NOMO-1 treated with dmso at 0.1 percent for 144 hours (cell line): ENCODE results near the gene MOCS1.

ENCODE experiments used
- DNase-seq: peaks from one replicate; lab custom pipeline; 2025; ENCODE audit not compliant: unreplicated experiment; lab: John Stamatoyannopoulos, UW

Gene MOCS1

GRCh38 chr6:39950125-39950720, 16.0 kb upstream of the MOCS1 start:
- DNase-seq: no peak

GRCh38 chr6:39948199-39948791, 14.0 kb upstream of the MOCS1 start:
- DNase-seq: no peak

- DNase-seq: no peak
These were observed 13.4 kb upstream of the MOCS1 start for GRCh38 chr6:39947611-39948068.

- no peak for DNase-seq
These were observed 11.4 kb upstream of the MOCS1 start for GRCh38 chr6:39945626-39946025.

- DNase-seq: no peak
These were observed 8.8 kb upstream of the MOCS1 start for GRCh38 chr6:39942903-39943580.

- no peak for DNase-seq
These were observed 7.6 kb upstream of the MOCS1 start for GRCh38 chr6:39941820-39942219.

GRCh38 chr6:39941138-39941537, 6.9 kb upstream of the MOCS1 start:
- DNase-seq: no peak

- DNase-seq: no peak
These were observed 4.8 kb upstream of the MOCS1 start for GRCh38 chr6:39938773-39939654.

- no peak for DNase-seq
These were observed 3.5 kb upstream of the MOCS1 start for GRCh38 chr6:39937686-39938333.

- no peak for DNase-seq
These were observed 2.6 kb upstream of the MOCS1 start for GRCh38 chr6:39936857-39937256.

- DNase-seq: no peak
These were observed 979 bp upstream of the MOCS1 start for GRCh38 chr6:39935241-39935640.

- no peak for DNase-seq
These were observed 562 bp downstream of the MOCS1 start for GRCh38 chr6:39933669-39934130.

GRCh38 chr6:39932386-39932910, 1.8 kb downstream of the MOCS1 start:
- DNase-seq: no peak

GRCh38 chr6:39931607-39932006, 2.7 kb downstream of the MOCS1 start:
- DNase-seq: no peak

GRCh38 chr6:39930540-39930939, 3.7 kb downstream of the MOCS1 start:
- no peak for DNase-seq

- DNase-seq: no peak
These were observed 4.4 kb downstream of the MOCS1 start for GRCh38 chr6:39929733-39930461.

GRCh38 chr6:39929039-39929732, 5.1 kb downstream of the MOCS1 start:
- no peak for DNase-seq

- DNase-seq: no peak
These were observed 7.1 kb downstream of the MOCS1 start for GRCh38 chr6:39927159-39927558.

- no peak for DNase-seq
These were observed 7.6 kb downstream of the MOCS1 start for GRCh38 chr6:39926668-39927067.
